Smooth muscle cell (in vitro differentiated cells): ENCODE measurements around the gene AQP1. TPM values are rescaled to one million over a fixed set of nuclear protein-coding genes. Genes with fewer than 3 reads are reported as not detected.

Source experiments
- DNase-seq: peaks from one replicate; lab custom pipeline; 2025; ENCODE audit not compliant: unreplicated experiment; lab: John Stamatoyannopoulos, UW
- H2AFZ ChIP-seq: fragments of 200-600 bp; sonication (generic); 2 replicates; pipeline ENCODE4 v1.6.0; 2016; ENCODE audit warnings: antibody characterized with exemption, low read depth, mild to moderate bottlenecking
- H3F3A ChIP-seq: fragments of 200-600 bp; sonication (generic); 2 replicates; pipeline ENCODE4 v1.6.0; 2017; ENCODE audit warnings: antibody characterized with exemption, low read depth
- H3K27ac ChIP-seq: fragments of 200-600 bp; sonication (generic); 2 replicates; pipeline ENCODE4 v1.5.1; 2016; ENCODE audit warnings: low read depth, mild to moderate bottlenecking
- H3K27me3 ChIP-seq: fragments of 200-600 bp; sonication (generic); 2 replicates; pipeline ENCODE4 v1.6.1; 2016; ENCODE audit warnings: low read depth, mild to moderate bottlenecking
- H3K36me3 ChIP-seq: fragments of 200-600 bp; sonication (generic); 2 replicates; pipeline ENCODE4 v1.5.1; 2016; ENCODE audit warnings: low read depth
- H3K4me1 ChIP-seq: fragments of 200-600 bp; sonication (generic); 2 replicates; pipeline ENCODE4 v1.5.1; 2016; ENCODE audit warnings: low read depth
- H3K4me2 ChIP-seq: fragments of 200-600 bp; sonication (generic); 2 replicates; pipeline ENCODE4 v1.6.0; 2016; ENCODE audit warnings: mild to moderate bottlenecking
- H3K4me3 ChIP-seq: fragments of 200-600 bp; sonication (generic); 2 replicates; pipeline ENCODE4 v1.5.1; 2016; ENCODE audit warnings: mild to moderate bottlenecking
- H3K79me2 ChIP-seq: fragments of 200-600 bp; sonication (generic); 2 replicates; pipeline ENCODE4 v1.6.0; 2016; ENCODE audit warnings: low read depth, mild to moderate bottlenecking
- H3K9ac ChIP-seq: fragments of 200-600 bp; sonication (generic); 2 replicates; pipeline ENCODE4 v1.6.0; 2016; ENCODE audit warnings: low read depth
- H3K9me3 ChIP-seq: fragments of 200-600 bp; sonication (generic); replicated peaks from 2 replicates; pipeline ENCODE4 v1.5.1; 2016; ENCODE audit warnings: low read depth
- H4K20me1 ChIP-seq: fragments of 200-600 bp; sonication (generic); 2 replicates; pipeline ENCODE4 v1.6.0; 2016; ENCODE audit warnings: low read depth
- WGBS: methylation state at CpG from one replicate; pipeline ENCODE4 v1.1.7; 2016; ENCODE audit warnings: low lambda C conversion rate; 5-methylcytosine and 5-hydroxymethylcytosine counted together
- polyA plus RNA-seq: library from polyadenylated mRNA; unstranded; fragments of >200 nt; fragmentation: Nextera tagmentation; extraction: Ambion mirVana; gene quantifications from 2 replicates; pipeline ENCODE4 v1.2.1, GENCODE V29; 2016
- total RNA-seq: library from RNA; depleted of rRNA; stranded (reverse); fragments of >200 nt; gene quantifications from 2 replicates; pipeline ENCODE4 v1.2.3, GENCODE V29; 2014
- TF ChIP-seq, protein P1 (sequence below): fragments of 200-600 bp; sonication (generic); IDR thresholded peaks from 2 replicates; pipeline ENCODE4 v1.5.1; 2017; ENCODE audit warnings: borderline replicate concordance, mild to moderate bottlenecking, antibody characterized with exemption; ENCODE audit not compliant: insufficient read depth, poor library complexity, severe bottlenecking

AQP1 gene
- total and polyA plus RNA-seq, 2 experiments from 2014 or later, result 2,330 to 2,747 TPM

DNA sequence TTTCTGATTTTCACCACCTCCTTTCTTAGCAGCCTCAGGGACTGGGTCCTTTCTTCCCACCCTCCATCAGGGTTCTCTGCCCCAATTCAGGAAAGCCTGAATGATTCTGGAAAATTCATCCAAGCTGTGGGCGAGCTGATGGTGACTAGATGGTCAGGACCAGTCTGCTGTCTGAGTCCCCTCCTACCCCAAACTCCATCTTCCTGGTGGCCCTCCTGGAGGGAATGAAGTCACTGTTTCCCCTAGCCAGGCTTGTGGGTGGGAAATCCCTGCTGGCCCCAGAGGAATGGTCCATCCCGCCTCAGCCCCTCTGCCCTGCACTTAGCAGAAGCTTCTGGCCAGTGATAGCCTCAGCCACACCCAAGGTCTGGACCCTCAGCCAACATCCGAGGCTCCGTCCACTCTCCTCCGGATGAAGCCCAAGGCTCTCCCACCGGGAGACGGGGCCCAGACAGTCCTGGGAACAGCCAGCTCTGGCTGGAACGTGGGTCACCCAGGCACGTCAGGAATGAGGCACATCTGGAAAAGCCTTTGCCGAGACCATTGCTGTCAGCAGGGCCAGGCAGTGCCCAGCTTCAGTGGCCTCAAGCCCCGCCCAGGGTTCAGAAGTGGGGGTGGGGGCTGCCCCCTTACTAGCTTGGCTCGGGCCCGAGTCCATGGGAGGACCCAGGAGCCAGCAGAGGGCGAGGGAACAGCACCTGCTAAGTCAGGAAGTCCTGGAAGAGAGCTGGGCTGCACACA lies 4.0 kb upstream of the AQP1 start:
- peaks cover 10% of the 10 kb centered on the region for H4K20me1 ChIP-seq
- peaks cover 15% of the 10 kb centered on the region for H3K4me1 ChIP-seq
- DNase-seq, result no peak
- 34% methylated on average over 14 of the region's 14 CpGs for WGBS
- H3F3A ChIP-seq, result no peaks in the 10 kb centered on the region
- no peak overlapping the region for H3K4me3 ChIP-seq
- no peaks in the 10 kb centered on the region for H3K36me3 ChIP-seq
- H3K79me2 ChIP-seq, result peaks cover 13% of the 10 kb centered on the region
- no peaks in the 10 kb centered on the region for H3K27me3 ChIP-seq
- no peaks in the 10 kb centered on the region for H3K9me3 ChIP-seq
- TF ChIP-seq, protein P1, sequence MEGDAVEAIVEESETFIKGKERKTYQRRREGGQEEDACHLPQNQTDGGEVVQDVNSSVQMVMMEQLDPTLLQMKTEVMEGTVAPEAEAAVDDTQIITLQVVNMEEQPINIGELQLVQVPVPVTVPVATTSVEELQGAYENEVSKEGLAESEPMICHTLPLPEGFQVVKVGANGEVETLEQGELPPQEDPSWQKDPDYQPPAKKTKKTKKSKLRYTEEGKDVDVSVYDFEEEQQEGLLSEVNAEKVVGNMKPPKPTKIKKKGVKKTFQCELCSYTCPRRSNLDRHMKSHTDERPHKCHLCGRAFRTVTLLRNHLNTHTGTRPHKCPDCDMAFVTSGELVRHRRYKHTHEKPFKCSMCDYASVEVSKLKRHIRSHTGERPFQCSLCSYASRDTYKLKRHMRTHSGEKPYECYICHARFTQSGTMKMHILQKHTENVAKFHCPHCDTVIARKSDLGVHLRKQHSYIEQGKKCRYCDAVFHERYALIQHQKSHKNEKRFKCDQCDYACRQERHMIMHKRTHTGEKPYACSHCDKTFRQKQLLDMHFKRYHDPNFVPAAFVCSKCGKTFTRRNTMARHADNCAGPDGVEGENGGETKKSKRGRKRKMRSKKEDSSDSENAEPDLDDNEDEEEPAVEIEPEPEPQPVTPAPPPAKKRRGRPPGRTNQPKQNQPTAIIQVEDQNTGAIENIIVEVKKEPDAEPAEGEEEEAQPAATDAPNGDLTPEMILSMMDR, result no peak
- peak overlapping the region; percentile 99 for H3K27ac ChIP-seq
- H3K4me2 ChIP-seq, result peak overlapping the region; percentile 68
- no peak overlapping the region for H2AFZ ChIP-seq
- H3K9ac ChIP-seq, result peak overlapping the region; percentile 88

DNA sequence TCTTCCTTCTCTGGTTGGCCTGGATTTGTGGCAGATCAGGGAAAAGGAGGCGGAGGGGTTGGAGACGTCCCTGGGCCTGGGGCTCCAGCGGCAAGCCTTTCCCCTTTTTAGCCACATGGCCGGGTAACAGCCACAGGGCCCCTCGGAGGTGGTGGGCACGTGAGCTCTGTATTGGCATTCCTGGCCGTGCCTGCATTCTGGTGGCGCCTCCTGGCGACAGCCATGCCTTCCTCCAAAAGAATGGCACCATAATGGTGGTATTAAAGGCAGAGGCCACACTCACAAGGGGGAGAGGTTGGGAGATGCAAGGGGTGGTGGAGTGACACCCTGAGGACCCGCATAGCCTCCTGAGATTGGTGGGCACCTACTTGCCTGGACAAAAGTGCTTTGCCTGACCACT lies 3.0 kb upstream of the AQP1 start:
- no peak for DNase-seq
- Histone ChIP-seq H3K9ac (peak overlapping the region; percentile 88), H3K79me2 (peaks cover 23% of the 10 kb centered on the region), H2AFZ (no peak overlapping the region), H3F3A (peaks cover 3% of the 10 kb centered on the region), H4K20me1 (peaks cover 20% of the 10 kb centered on the region), H3K27ac (peak overlapping the region; percentile 99), H3K4me3 (no peak overlapping the region), H3K4me2 (peak overlapping the region; percentile 68), H3K36me3 (no peaks in the 10 kb centered on the region), H3K9me3 (no peaks in the 10 kb centered on the region), H3K27me3 (no peaks in the 10 kb centered on the region), H3K4me1 (peaks cover 15% of the 10 kb centered on the region)
- TF ChIP-seq, protein P1, result peak; percentile 36
- 75% methylated on average over 10 of the region's 10 CpGs for WGBS

DNA sequence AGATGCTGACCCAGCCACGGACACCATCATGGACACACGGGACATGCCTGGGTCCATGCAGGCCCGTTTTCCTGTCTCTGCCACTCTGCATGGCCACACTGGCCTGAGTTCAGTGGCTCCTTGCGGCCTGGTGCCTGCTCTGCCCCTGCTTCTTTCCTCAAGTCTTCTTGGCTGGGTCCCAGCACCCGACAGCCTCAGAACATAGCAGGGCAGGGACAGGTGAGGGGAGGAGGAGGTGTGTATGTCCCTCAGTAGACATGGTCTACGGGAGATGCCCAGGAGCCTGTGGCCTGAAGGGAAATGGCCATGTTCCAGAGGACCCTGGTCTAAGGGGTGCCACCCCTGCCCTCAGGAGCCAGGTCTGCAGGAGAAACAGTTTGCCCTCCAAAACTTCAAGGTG lies 2.2 kb upstream of the AQP1 start:
- TF ChIP-seq, protein P1, result no peak
- Histone ChIP-seq H3K9ac (no peak overlapping the region), H3K27me3 (no peaks in the 10 kb centered on the region), H3K27ac (no peak overlapping the region), H3K79me2 (peaks cover 30% of the 10 kb centered on the region), H3K9me3 (no peaks in the 10 kb centered on the region), H3F3A (peaks cover 7% of the 10 kb centered on the region), H3K4me1 (peaks cover 15% of the 10 kb centered on the region), H4K20me1 (peaks cover 27% of the 10 kb centered on the region), H3K4me3 (no peak overlapping the region), H3K36me3 (no peaks in the 10 kb centered on the region), H3K4me2 (no peak overlapping the region), H2AFZ (no peak overlapping the region)
- 92% methylated on average over 6 of the region's 6 CpGs for WGBS
- DNase-seq, result no peak
